Neural cell (in vitro differentiated cells): ENCODE data around the gene CCER1.

Experiments used
- EP300 ChIP-seq: fragments of 450-650 bp; conservative IDR thresholded peaks from 2 replicates; pipeline ENCODE4 v1.6.1; 2014; ENCODE audit warnings: antibody characterized with exemption, mild to moderate bottlenecking, moderate library complexity; ENCODE audit not compliant: poor library complexity, severe bottlenecking
- EZH2 ChIP-seq: fragments of 200-600, 300-800 bp; shearing (Covaris generic), sonication (generic); IDR thresholded peaks from 2 replicates; pipeline ENCODE4 v1.6.1; 2014; ENCODE audit warnings: antibody characterized with exemption, low read length, borderline replicate concordance, mild to moderate bottlenecking; ENCODE audit not compliant: insufficient read depth, poor library complexity, severe bottlenecking
- MXI1 ChIP-seq: fragments of 450-650 bp; conservative IDR thresholded peaks from 2 replicates; pipeline ENCODE4 v1.6.1; 2014; ENCODE audit warnings: antibody characterized with exemption, mild to moderate bottlenecking; ENCODE audit not compliant: poor library complexity, severe bottlenecking
- POLR2AphosphoS5 ChIP-seq: IDR thresholded peaks from 2 replicates; pipeline ENCODE4 v1.6.1; 2012
- RAD21 ChIP-seq: fragments of 450-650 bp; conservative IDR thresholded peaks from 2 replicates; pipeline ENCODE4 v1.6.1; 2014; ENCODE audit warnings: antibody characterized with exemption, mild to moderate bottlenecking, moderate library complexity
- SMC3 ChIP-seq: fragments of 450-650 bp; conservative IDR thresholded peaks from 2 replicates; pipeline ENCODE4 v1.6.1; 2014; ENCODE audit warnings: antibody characterized with exemption, mild to moderate bottlenecking, moderate library complexity; ENCODE audit not compliant: poor library complexity
- TAF1 ChIP-seq: IDR thresholded peaks from 2 replicates; pipeline ENCODE4 v1.6.1; 2012; ENCODE audit warnings: low read depth
- TF ChIP-seq, protein P1 (sequence below): fragments of 450-650 bp; IDR thresholded peaks from 2 replicates; pipeline ENCODE4 v1.5.1; 2014; ENCODE audit warnings: antibody characterized with exemption, mild to moderate bottlenecking, moderate library complexity; ENCODE audit not compliant: poor library complexity, severe bottlenecking
- TF ChIP-seq, protein P2 (sequence below): IDR thresholded peaks from 2 replicates; pipeline ENCODE4 v1.6.1; 2012; ENCODE audit warnings: borderline replicate concordance

DNA sequence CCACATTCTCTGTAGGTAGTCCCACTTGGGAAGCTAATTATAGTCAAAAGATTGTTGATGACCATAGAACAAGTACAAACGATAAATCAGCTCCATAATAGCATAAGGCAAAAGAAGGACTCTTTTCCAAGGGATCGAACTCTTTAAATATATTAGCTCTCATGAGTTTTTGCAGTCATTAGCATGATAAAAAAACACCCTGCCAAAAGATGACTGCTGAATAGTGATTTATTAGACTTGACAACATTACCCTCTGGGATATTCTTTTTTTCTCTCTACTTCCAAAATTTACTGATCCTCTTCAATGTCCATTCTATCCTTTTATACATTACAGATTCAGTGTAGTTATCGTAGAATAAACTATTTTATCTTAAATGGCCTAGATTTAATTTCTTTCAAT is 35.6 kb upstream of the CCER1 start:
- TF ChIP-seq RAD21 (no peak), EZH2 (no peak), MXI1 (no peak), POLR2AphosphoS5 (no peak), SMC3 (no peak), EP300 (no peak), TAF1 (no peak)
- TF ChIP-seq, protein P1, sequence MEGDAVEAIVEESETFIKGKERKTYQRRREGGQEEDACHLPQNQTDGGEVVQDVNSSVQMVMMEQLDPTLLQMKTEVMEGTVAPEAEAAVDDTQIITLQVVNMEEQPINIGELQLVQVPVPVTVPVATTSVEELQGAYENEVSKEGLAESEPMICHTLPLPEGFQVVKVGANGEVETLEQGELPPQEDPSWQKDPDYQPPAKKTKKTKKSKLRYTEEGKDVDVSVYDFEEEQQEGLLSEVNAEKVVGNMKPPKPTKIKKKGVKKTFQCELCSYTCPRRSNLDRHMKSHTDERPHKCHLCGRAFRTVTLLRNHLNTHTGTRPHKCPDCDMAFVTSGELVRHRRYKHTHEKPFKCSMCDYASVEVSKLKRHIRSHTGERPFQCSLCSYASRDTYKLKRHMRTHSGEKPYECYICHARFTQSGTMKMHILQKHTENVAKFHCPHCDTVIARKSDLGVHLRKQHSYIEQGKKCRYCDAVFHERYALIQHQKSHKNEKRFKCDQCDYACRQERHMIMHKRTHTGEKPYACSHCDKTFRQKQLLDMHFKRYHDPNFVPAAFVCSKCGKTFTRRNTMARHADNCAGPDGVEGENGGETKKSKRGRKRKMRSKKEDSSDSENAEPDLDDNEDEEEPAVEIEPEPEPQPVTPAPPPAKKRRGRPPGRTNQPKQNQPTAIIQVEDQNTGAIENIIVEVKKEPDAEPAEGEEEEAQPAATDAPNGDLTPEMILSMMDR = no peak
- TF ChIP-seq, protein P2, sequence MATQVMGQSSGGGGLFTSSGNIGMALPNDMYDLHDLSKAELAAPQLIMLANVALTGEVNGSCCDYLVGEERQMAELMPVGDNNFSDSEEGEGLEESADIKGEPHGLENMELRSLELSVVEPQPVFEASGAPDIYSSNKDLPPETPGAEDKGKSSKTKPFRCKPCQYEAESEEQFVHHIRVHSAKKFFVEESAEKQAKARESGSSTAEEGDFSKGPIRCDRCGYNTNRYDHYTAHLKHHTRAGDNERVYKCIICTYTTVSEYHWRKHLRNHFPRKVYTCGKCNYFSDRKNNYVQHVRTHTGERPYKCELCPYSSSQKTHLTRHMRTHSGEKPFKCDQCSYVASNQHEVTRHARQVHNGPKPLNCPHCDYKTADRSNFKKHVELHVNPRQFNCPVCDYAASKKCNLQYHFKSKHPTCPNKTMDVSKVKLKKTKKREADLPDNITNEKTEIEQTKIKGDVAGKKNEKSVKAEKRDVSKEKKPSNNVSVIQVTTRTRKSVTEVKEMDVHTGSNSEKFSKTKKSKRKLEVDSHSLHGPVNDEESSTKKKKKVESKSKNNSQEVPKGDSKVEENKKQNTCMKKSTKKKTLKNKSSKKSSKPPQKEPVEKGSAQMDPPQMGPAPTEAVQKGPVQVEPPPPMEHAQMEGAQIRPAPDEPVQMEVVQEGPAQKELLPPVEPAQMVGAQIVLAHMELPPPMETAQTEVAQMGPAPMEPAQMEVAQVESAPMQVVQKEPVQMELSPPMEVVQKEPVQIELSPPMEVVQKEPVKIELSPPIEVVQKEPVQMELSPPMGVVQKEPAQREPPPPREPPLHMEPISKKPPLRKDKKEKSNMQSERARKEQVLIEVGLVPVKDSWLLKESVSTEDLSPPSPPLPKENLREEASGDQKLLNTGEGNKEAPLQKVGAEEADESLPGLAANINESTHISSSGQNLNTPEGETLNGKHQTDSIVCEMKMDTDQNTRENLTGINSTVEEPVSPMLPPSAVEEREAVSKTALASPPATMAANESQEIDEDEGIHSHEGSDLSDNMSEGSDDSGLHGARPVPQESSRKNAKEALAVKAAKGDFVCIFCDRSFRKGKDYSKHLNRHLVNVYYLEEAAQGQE = no peak
